Activated CD8-positive, alpha-beta T cell treated with anti-CD3 and anti-CD28 coated beads for 36 hours (primary cell): ENCODE measurements around the gene TENT4A. TPM values are rescaled to one million over a fixed set of nuclear protein-coding genes. Genes with fewer than 3 reads are reported as not detected.

Experiments used
- ATAC-seq: fragments of 200-7000 bp; cut with Tn5 transposase; one replicate; pipeline ENCODE4 v1.10.0; 2021; ENCODE audit warnings: mild to moderate bottlenecking, moderate library complexity
- CTCF ChIA-PET: fragments of 350-600 bp; sonication (Branson Sonifier 250); formaldehyde crosslinking; loops from one replicate; lab custom pipeline; 2021; ENCODE audit warnings: antibody characterized with exemption; lab: Charles Lee
- POLR2A ChIA-PET: fragments of 350-600 bp; sonication (Branson Sonifier 250); formaldehyde crosslinking; loops from one replicate; lab custom pipeline; 2021; ENCODE audit warnings: antibody characterized with exemption; lab: Charles Lee
- DNase-seq: peaks from one replicate; pipeline ENCODE4 v3.0.0-alpha.2; 2020
- H3K27ac Mint-ChIP-seq: one replicate; pipeline ENCODE4 v1.8.0; 2021; ENCODE audit warnings: mild to moderate bottlenecking, mixed read lengths
- H3K27me3 Mint-ChIP-seq: one replicate; pipeline ENCODE4 v1.8.0; 2021; ENCODE audit warnings: mixed read lengths
- H3K36me3 Mint-ChIP-seq: one replicate; pipeline ENCODE4 v1.8.0; 2021; ENCODE audit warnings: low read depth, mixed read lengths
- H3K4me1 Mint-ChIP-seq: one replicate; pipeline ENCODE4 v1.8.0; 2021; ENCODE audit warnings: low read depth, mixed read lengths
- H3K4me3 Mint-ChIP-seq: one replicate; pipeline ENCODE4 v1.8.0; 2021; ENCODE audit warnings: mild to moderate bottlenecking, moderate library complexity, mixed read lengths
- H3K9me3 Mint-ChIP-seq: one replicate; pipeline ENCODE4 v1.8.0; 2021; ENCODE audit warnings: mixed read lengths
- intact Hi-C: fragments of 100-400 bp; cut with micrococcal nuclease; formaldehyde crosslinking; loops from one replicate; pipeline ENCODE4 v1.10.0; 2022
- total RNA-seq, 2 experiments: library from RNA; stranded (reverse); gene quantifications; one replicate each; pipeline ENCODE4 v1.2.3, GENCODE V29; 2021
- TF ChIP-seq, protein P1 (sequence below): fragments of 200-600 bp; IDR thresholded peaks from one replicate; pipeline ENCODE4 v1.8.0; 2022; ENCODE audit warnings: antibody characterized with exemption, mild to moderate bottlenecking

Gene TENT4A
- total RNA-seq, 2 experiments from 2014 or later: 50.6 to 51.9 TPM

GRCh38 chr5:6678385-6678784 is 34.8 kb upstream of the TENT4A start:
- POLR2A ChIA-PET: no interaction called here
- H3K4me1 Mint-ChIP-seq: no peaks in the 10 kb centered on the region

GRCh38 chr5:6680922-6681321 is 32.3 kb upstream of the TENT4A start:
- TF ChIP-seq, protein P1, sequence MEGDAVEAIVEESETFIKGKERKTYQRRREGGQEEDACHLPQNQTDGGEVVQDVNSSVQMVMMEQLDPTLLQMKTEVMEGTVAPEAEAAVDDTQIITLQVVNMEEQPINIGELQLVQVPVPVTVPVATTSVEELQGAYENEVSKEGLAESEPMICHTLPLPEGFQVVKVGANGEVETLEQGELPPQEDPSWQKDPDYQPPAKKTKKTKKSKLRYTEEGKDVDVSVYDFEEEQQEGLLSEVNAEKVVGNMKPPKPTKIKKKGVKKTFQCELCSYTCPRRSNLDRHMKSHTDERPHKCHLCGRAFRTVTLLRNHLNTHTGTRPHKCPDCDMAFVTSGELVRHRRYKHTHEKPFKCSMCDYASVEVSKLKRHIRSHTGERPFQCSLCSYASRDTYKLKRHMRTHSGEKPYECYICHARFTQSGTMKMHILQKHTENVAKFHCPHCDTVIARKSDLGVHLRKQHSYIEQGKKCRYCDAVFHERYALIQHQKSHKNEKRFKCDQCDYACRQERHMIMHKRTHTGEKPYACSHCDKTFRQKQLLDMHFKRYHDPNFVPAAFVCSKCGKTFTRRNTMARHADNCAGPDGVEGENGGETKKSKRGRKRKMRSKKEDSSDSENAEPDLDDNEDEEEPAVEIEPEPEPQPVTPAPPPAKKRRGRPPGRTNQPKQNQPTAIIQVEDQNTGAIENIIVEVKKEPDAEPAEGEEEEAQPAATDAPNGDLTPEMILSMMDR: no peak
- Mint-ChIP-seq H3K27ac (no peak overlapping the region), H3K27me3 (peaks cover 32% of the 10 kb centered on the region), H3K36me3 (no peaks in the 10 kb centered on the region), H3K4me3 (no peak overlapping the region), H3K9me3 (no peaks in the 10 kb centered on the region), H3K4me1 (no peaks in the 10 kb centered on the region)
- intact Hi-C loops: no loop called here
- CTCF ChIA-PET: interaction anchor here (1.2 kb wide), 2 partner anchors 9 to 11 kb away, joined by 3 to 4 read pairs; no protein-coding TSS in a partner anchor
- DNase-seq (no peak), ATAC-seq (no peak)
- POLR2A ChIA-PET: no interaction called here

More at GRCh38 chr5:6678385-6678784, 34.8 kb upstream of the TENT4A start:
- Mint-ChIP-seq H3K36me3 (no peaks in the 10 kb centered on the region), H3K9me3 (no peaks in the 10 kb centered on the region), H3K27ac (no peak overlapping the region), H3K4me3 (no peak overlapping the region), H3K27me3 (peaks cover 15% of the 10 kb centered on the region)
- CTCF ChIA-PET: no interaction called here
- TF ChIP-seq, protein P1: no peak
- ATAC-seq (no peak), DNase-seq (no peak)
- intact Hi-C loops: no loop called here

GRCh38 chr5:6681682-6682081 is 31.6 kb upstream of the TENT4A start:
- H3K9me3 Mint-ChIP-seq: no peaks in the 10 kb centered on the region
- ATAC-seq (no peak), DNase-seq (no peak)
- ChIA-PET POLR2A (no interaction called here), CTCF (no interaction called here)
- H3K4me3 Mint-ChIP-seq: no peak overlapping the region
- peaks cover 40% of the 10 kb centered on the region for H3K27me3 Mint-ChIP-seq
- TF ChIP-seq, protein P1: no peak
- intact Hi-C loops: no loop called here
- no peak overlapping the region for H3K27ac Mint-ChIP-seq
- H3K36me3 Mint-ChIP-seq: no peaks in the 10 kb centered on the region
- peaks cover 2% of the 10 kb centered on the region for H3K4me1 Mint-ChIP-seq

DNA sequence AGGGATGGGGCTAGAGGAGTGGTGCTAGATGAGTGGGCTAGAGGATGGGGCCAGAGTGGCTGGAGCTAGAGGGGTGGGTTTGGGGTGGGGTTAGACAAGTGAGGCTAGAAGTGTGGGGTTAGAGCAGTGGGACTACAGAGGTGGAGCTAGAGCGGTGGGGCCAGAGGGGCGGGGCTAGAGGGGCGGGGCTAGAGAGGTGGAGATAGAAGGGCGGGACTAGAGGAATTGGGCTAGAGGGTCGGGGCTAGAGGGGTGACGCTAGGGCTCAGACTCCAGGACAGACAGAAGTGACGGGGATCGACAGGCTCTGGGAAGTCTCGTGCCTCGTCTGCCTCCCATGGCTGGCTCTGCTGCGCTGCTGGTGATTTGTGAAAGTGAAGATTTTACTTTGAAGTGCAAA is 31.0 kb upstream of the TENT4A start:
- POLR2A ChIA-PET: no interaction called here

DNA sequence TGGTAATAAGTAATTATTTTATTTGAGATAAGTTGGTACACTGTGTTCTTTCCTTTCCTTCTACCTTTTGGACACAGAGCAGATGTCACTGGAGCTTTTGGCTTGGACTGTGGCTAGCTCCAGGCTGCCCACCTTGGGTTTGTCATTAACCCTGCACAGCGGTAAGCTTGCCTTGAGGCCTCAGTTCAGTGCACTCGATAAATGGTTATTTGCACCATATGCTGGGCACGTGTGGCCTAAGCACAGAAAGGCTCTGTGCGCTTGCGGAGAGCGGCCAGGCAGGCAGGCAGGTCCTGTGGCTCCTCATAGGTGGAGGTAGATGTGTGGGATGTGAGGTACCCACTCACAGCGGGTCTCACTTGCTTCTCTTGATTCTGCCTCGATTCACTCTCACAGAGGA is 30.0 kb upstream of the TENT4A start:
- Mint-ChIP-seq H3K4me1 (peaks cover 7% of the 10 kb centered on the region), H3K36me3 (no peaks in the 10 kb centered on the region), H3K27me3 (peaks cover 51% of the 10 kb centered on the region), H3K9me3 (no peaks in the 10 kb centered on the region), H3K4me3 (no peak overlapping the region), H3K27ac (no peak overlapping the region)
- intact Hi-C loops: no loop called here
- ChIA-PET POLR2A (no interaction called here), CTCF (no interaction called here)
- ATAC-seq (no peak), DNase-seq (no peak)
- TF ChIP-seq, protein P1: no peak

More for the DNA sequence above, 31.0 kb upstream of the TENT4A start:
- TF ChIP-seq, protein P1: no peak
- peaks cover 4% of the 10 kb centered on the region for H3K4me1 Mint-ChIP-seq
- intact Hi-C loops: no loop called here
- no peak overlapping the region for H3K4me3 Mint-ChIP-seq
- H3K27ac Mint-ChIP-seq: no peak overlapping the region
- CTCF ChIA-PET: no interaction called here
- DNase-seq (no peak), ATAC-seq (no peak)
- H3K27me3 Mint-ChIP-seq: peaks cover 43% of the 10 kb centered on the region
- no peaks in the 10 kb centered on the region for H3K9me3 Mint-ChIP-seq
- no peaks in the 10 kb centered on the region for H3K36me3 Mint-ChIP-seq
